Neural progenitor cell (in vitro differentiated cells): ENCODE results near the gene TLDC2.

ENCODE experiments used
- CTCF ChIP-seq: fragments of 200-600 bp; sonication (generic); IDR thresholded peaks from 2 replicates; pipeline ENCODE4 v1.5.1; 2017; ENCODE audit warnings: antibody characterized with exemption, mild to moderate bottlenecking
- EZH2 ChIP-seq: fragments of 200-600 bp; sonication (generic); IDR thresholded peaks from 2 replicates; pipeline ENCODE4 v1.6.1; 2017; ENCODE audit warnings: antibody characterized with exemption, mild to moderate bottlenecking, moderate library complexity
- EZH2phosphoT487 ChIP-seq: fragments of 200-600 bp; sonication (generic); IDR thresholded peaks from 2 replicates; pipeline ENCODE4 v1.6.1; 2017; ENCODE audit warnings: antibody characterized with exemption

DNA sequence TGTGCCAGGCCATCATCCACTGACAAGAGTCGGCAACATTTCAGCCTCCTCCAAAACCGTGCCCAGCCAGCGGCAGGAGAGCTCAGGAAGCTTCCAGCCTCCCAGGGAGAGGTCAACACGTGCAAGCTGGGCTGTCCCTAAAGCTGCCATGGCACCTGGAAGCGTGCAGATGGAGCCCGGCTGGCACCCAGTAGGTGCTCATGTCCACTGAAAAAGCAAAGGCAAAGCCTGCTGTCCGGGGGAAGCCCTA, 14.4 kb upstream of the TLDC2 start:
- TF ChIP-seq CTCF: no peak
- TF ChIP-seq EZH2phosphoT487: no peak
- TF ChIP-seq EZH2: no peak
